Ishikawa (cell line): ENCODE data around the gene KRTAP1-5.

ENCODE experiments used
- CEBPB ChIP-seq: IDR thresholded peaks from 2 replicates; pipeline ENCODE4 v1.6.1; 2012
- CREB1 ChIP-seq: IDR thresholded peaks from 2 replicates; pipeline ENCODE4 v1.6.1; 2012; ENCODE audit warnings: low read depth
- EGR1 ChIP-seq: IDR thresholded peaks from 2 replicates; pipeline ENCODE4 v1.6.1; 2012
- EP300 ChIP-seq: IDR thresholded peaks from 2 replicates; pipeline ENCODE4 v1.6.1; 2012; ENCODE audit warnings: borderline replicate concordance
- FOXM1 ChIP-seq: IDR thresholded peaks from 2 replicates; pipeline ENCODE4 v1.6.1; 2012; ENCODE audit warnings: low read depth, borderline replicate concordance
- MAX ChIP-seq: IDR thresholded peaks from 2 replicates; pipeline ENCODE4 v1.6.1; 2012
- NFIC ChIP-seq: IDR thresholded peaks from 2 replicates; pipeline ENCODE4 v1.6.1; 2012
- RAD21 ChIP-seq: IDR thresholded peaks from 2 replicates; pipeline ENCODE4 v1.6.1; 2012; ENCODE audit warnings: low read depth
- REST ChIP-seq: IDR thresholded peaks from 2 replicates; pipeline ENCODE4 v1.6.1; 2012; ENCODE audit warnings: low read depth, mild to moderate bottlenecking
- TAF1 ChIP-seq: IDR thresholded peaks from 2 replicates; pipeline ENCODE4 v1.6.1; 2012; ENCODE audit warnings: low read depth, mild to moderate bottlenecking
- TCF12 ChIP-seq: IDR thresholded peaks from 2 replicates; pipeline ENCODE4 v1.6.1; 2012; ENCODE audit warnings: low read depth
- TEAD4 ChIP-seq: IDR thresholded peaks from 2 replicates; pipeline ENCODE4 v1.6.1; 2012
- USF1 ChIP-seq: IDR thresholded peaks from 2 replicates; pipeline ENCODE4 v1.6.1; 2012
- YY1 ChIP-seq: IDR thresholded peaks from 2 replicates; pipeline ENCODE4 v1.6.1; 2012; ENCODE audit warnings: low read depth
- ZBTB7A ChIP-seq: IDR thresholded peaks from 2 replicates; pipeline ENCODE4 v1.6.1; 2012; ENCODE audit warnings: low read depth

Gene KRTAP1-5

GRCh38 chr17:40986920-40987319 is 40.1 kb downstream of the KRTAP1-5 start:
- TF ChIP-seq CEBPB (no peak), NFIC (no peak), YY1 (no peak), ZBTB7A (no peak), REST (no peak), FOXM1 (no peak), EP300 (no peak), TEAD4 (no peak), EGR1 (no peak), TAF1 (no peak), USF1 (no peak), TCF12 (no peak), MAX (no peak), CREB1 (no peak), RAD21 (no peak)

GRCh38 chr17:40984226-40984625 is 42.8 kb downstream of the KRTAP1-5 start, which contains the start of gene KRT40:
Gene KRT40, minus strand, starts transcription at chr17:40984326. Its CDS starts 53 bp downstream, at chr17:40984273.
- TF ChIP-seq CEBPB, result no peak
- no peak for TF ChIP-seq NFIC
- no peak for TF ChIP-seq REST
- TF ChIP-seq CREB1, result no peak
- TF ChIP-seq RAD21, result no peak
- TF ChIP-seq ZBTB7A, result no peak
- no peak for TF ChIP-seq EP300
- TF ChIP-seq TCF12, result no peak
- TF ChIP-seq TAF1, result no peak
- TF ChIP-seq MAX, result no peak
- no peak for TF ChIP-seq TEAD4
- no peak for TF ChIP-seq USF1
- TF ChIP-seq YY1, result no peak
- no peak for TF ChIP-seq FOXM1
- TF ChIP-seq EGR1, result no peak

GRCh38 chr17:40981115-40981514 is 45.9 kb downstream of the KRTAP1-5 start:
- TF ChIP-seq TCF12 (no peak), EGR1 (no peak), CEBPB (no peak), ZBTB7A (no peak), CREB1 (no peak), EP300 (no peak), USF1 (no peak), TAF1 (no peak), YY1 (no peak), NFIC (no peak), FOXM1 (no peak), TEAD4 (no peak), MAX (no peak), REST (no peak), RAD21 (no peak)

GRCh38 chr17:40980596-40980995 is 46.4 kb downstream of the KRTAP1-5 start:
- no peak for TF ChIP-seq ZBTB7A
- TF ChIP-seq USF1, result no peak
- no peak for TF ChIP-seq EGR1
- TF ChIP-seq EP300, result no peak
- TF ChIP-seq TCF12, result no peak
- TF ChIP-seq TAF1, result no peak
- TF ChIP-seq YY1, result no peak
- no peak for TF ChIP-seq REST
- no peak for TF ChIP-seq CREB1
- TF ChIP-seq NFIC, result no peak
- no peak for TF ChIP-seq RAD21
- TF ChIP-seq MAX, result no peak
- TF ChIP-seq CEBPB, result no peak
- no peak for TF ChIP-seq TEAD4
